HL-60 (cell line): Measurements from ENCODE around the gene HTATSF1.

Experiments used
- POLR2AphosphoS5 ChIP-seq: IDR thresholded peaks from 2 replicates; pipeline ENCODE4 v1.6.1; 2012; ENCODE audit warnings: low read depth
- REST ChIP-seq: IDR thresholded peaks from 2 replicates; pipeline ENCODE4 v1.6.1; 2012; ENCODE audit warnings: low read depth; ENCODE audit not compliant: insufficient replicate concordance
- TF ChIP-seq, protein P1 (sequence below): IDR thresholded peaks from one replicate; pipeline ENCODE4 v1.5.1; 2011; ENCODE audit warnings: low read length, control low read depth, inconsistent platforms; ENCODE audit not compliant: insufficient read depth

DNA sequence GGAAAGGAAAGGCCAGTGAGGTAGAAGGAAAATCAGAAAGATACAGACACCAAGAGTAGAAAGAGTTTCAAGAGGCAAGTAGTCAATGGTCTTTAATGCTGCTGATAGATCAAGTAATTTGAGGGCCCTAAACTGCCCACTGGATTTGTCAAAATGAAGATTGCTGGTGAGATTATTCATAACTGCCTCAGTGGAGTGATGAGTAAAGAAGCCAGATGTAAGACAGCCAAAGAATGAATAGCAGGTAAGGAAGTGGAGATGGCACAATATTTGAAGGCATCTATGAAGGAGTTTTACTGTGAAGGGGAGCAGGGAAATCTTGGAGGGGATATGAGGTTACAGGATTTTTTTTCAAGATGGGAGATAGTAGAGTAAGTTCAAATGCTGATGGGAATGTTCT, 49.4 kb upstream of the HTATSF1 start:
- TF ChIP-seq POLR2AphosphoS5: no peak
- TF ChIP-seq, protein P1, sequence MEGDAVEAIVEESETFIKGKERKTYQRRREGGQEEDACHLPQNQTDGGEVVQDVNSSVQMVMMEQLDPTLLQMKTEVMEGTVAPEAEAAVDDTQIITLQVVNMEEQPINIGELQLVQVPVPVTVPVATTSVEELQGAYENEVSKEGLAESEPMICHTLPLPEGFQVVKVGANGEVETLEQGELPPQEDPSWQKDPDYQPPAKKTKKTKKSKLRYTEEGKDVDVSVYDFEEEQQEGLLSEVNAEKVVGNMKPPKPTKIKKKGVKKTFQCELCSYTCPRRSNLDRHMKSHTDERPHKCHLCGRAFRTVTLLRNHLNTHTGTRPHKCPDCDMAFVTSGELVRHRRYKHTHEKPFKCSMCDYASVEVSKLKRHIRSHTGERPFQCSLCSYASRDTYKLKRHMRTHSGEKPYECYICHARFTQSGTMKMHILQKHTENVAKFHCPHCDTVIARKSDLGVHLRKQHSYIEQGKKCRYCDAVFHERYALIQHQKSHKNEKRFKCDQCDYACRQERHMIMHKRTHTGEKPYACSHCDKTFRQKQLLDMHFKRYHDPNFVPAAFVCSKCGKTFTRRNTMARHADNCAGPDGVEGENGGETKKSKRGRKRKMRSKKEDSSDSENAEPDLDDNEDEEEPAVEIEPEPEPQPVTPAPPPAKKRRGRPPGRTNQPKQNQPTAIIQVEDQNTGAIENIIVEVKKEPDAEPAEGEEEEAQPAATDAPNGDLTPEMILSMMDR: no peak
- TF ChIP-seq REST: no peak
